ENCODE data around the gene TCF12. TPM values are rescaled to one million over a fixed set of nuclear protein-coding genes. Genes with fewer than 3 reads are reported as not detected.

Gene TCF12
- total RNA-seq = 282 TPM

GRCh38 chr15:56918046-56918938, at the start of gene TCF12:
TCF12 (plus strand) TSS chr15:56918644; CDS start chr15:56919914, 1,270 bp downstream.

Small RNAs within 50 kb of the gene (small RNA-seq; reads per million reads assigned to genes)
- gene RF01210 (ENCODE audit: low replicate concordance) = not detected

Other genes with a start within 250 kb of the TCF12 start
- 48.9 TPM for gene ZNF280D, start 185.1 kb upstream of the TCF12 start, total RNA-seq

Measured in metanephros (tissue), 2 donors.